Body of pancreas (tissue), 4 donors: ENCODE measurements around the gene TGM6. TPM values are rescaled to one million over a fixed set of nuclear protein-coding genes. Genes with fewer than 3 reads are reported as not detected.

Experiments
- ATAC-seq: fragments of 150-250 bp; one replicate; pipeline ENCODE4 v1.9.1; 2016
- DNase-seq, 4 donors: peaks; one replicate each; pipeline ENCODE4 v3.0.0-alpha.2; 2019
- H3K27ac ChIP-seq, 4 donors: fragments of 200-600 bp; sonication (generic); 1 replicate in 3 of 4; 2 replicates in 1 of 4; pipeline versions ENCODE4 v1.5.1 to v1.6.1; 2016 to 2019; ENCODE audit warnings: mild to moderate bottlenecking in 1 of 4, mixed read lengths in 1 of 4, moderate library complexity in 1 of 4
- H3K27me3 ChIP-seq, 2 donors: fragments of 200-600 bp; sonication (generic); one replicate each; pipeline ENCODE4 v1.6.0; 2016; ENCODE audit warnings: mild to moderate bottlenecking in 1 of 2
- H3K36me3 ChIP-seq, 2 donors: fragments of 200-600 bp; sonication (generic); replicated peaks in 1 of 2; 2 replicates each; pipeline ENCODE4 v1.5.1; 2016; ENCODE audit warnings: low read depth in 2 of 2; ENCODE audit not compliant: insufficient read depth in 1 of 2
- H3K4me1 ChIP-seq: fragments of 200-600 bp; sonication (generic); one replicate; pipeline ENCODE4 v1.6.0; 2016
- H3K4me3 ChIP-seq, 2 donors: fragments of 200-600 bp; sonication (generic); 1 replicate in 1 of 2; 2 replicates in 1 of 2; pipeline ENCODE4 v1.5.1; 2016 to 2019
- H3K9me3 ChIP-seq, 3 donors: fragments of 200-600 bp; sonication (generic); 1 replicate in 2 of 3; 2 replicates in 1 of 3; pipeline ENCODE4 v1.5.1; 2016
- POLR2A ChIP-seq, 3 donors: fragments of 450-650 bp; IDR thresholded peaks; one replicate each; pipeline ENCODE4 v1.6.1; 2016; ENCODE audit warnings: antibody characterized with exemption in 3 of 3, mild to moderate bottlenecking in 2 of 3
- WGBS, 2 donors: methylation state at CpG; one replicate each; pipeline ENCODE4 v1.1.5; 2017; 5-methylcytosine and 5-hydroxymethylcytosine counted together
- intact Hi-C: fragments of 100-400 bp; cut with DNase I; formaldehyde crosslinking; loops from one replicate; pipeline ENCODE4 v1.15.1; 2023
- total RNA-seq, 2 donors: library from RNA; depleted of rRNA; stranded (reverse); fragments of >200 nt; gene quantifications; one replicate each; pipeline ENCODE4 v1.1.0, GENCODE V29; 2016
- TF ChIP-seq, protein P1 (sequence below), 7 experiments: fragments of 450-650 bp in 4 of 7; fragments of 200-600 bp in 3 of 7; sonication (generic) in 3 of 7; IDR thresholded peaks; one replicate each; pipeline ENCODE4 v1.5.1; 2016 to 2019; ENCODE audit warnings: antibody characterized with exemption in 7 of 7

Gene TGM6
- total RNA-seq, 2 donors from 2014 or later = not detected

DNA sequence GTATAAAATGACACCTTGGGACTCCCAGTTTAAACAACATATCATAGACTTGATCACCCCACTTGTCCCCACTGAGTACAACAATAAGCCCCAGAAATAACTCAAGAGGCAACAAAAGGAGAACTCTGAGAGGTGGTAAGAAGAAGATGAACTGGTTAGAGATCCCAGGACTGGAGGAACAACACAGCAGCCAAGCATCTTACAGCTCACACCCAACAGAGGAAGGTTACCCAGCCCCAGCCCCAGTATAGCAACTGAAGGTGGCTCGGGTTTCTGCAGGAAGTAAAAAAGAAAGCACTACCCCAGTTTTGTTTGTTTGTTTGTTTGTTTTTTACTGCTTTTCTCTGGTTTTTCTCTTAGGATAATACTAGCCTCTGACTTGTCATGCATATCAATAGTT, 17.1 kb upstream of the TGM6 start:
- 50 to 70% methylated on average over 1 of the region's 1 CpG for WGBS, 2 donors
- intact Hi-C loops = no loop called here

DNA sequence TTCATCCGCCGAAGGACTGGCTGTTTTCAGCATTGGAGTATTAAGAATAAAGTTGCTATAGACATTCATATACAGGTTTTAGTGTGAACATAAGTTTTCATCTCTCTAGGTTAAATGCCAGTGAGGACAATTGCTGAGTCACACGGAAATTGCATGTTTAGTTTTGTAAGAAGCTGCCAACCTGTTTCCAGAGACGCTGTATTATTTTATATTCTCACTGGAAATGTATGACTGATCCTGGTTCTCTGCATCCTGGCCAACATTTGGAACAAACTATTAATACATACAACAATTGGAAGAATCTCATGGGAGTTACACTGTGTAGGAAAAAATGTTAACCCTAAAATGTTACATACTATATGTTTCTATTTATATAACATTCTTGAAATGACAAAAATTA, 16.7 kb upstream of the TGM6 start:
- intact Hi-C loops = no loop called here
- DNase-seq (no peak), ATAC-seq (no peak)
- Histone ChIP-seq H3K27ac (no peak overlapping the region), H3K4me3 (no peak overlapping the region), H3K36me3 (no peaks in the 10 kb centered on the region), H3K4me1 (no peaks in the 10 kb centered on the region), H3K9me3 (no peaks in the 10 kb centered on the region), H3K27me3 (no peaks in the 10 kb centered on the region)
- 76 to 82% methylated on average over 4 of the region's 4 CpGs for WGBS, 2 donors
- TF ChIP-seq POLR2A (IDR thresholded peaks at IDR 0.05) = no peak
- TF ChIP-seq, protein P1, sequence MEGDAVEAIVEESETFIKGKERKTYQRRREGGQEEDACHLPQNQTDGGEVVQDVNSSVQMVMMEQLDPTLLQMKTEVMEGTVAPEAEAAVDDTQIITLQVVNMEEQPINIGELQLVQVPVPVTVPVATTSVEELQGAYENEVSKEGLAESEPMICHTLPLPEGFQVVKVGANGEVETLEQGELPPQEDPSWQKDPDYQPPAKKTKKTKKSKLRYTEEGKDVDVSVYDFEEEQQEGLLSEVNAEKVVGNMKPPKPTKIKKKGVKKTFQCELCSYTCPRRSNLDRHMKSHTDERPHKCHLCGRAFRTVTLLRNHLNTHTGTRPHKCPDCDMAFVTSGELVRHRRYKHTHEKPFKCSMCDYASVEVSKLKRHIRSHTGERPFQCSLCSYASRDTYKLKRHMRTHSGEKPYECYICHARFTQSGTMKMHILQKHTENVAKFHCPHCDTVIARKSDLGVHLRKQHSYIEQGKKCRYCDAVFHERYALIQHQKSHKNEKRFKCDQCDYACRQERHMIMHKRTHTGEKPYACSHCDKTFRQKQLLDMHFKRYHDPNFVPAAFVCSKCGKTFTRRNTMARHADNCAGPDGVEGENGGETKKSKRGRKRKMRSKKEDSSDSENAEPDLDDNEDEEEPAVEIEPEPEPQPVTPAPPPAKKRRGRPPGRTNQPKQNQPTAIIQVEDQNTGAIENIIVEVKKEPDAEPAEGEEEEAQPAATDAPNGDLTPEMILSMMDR (IDR thresholded peaks at IDR 0.05) = no peak

More for the DNA sequence above, 17.1 kb upstream of the TGM6 start:
- no peaks in the 10 kb centered on the region for H3K36me3 ChIP-seq
- TF ChIP-seq POLR2A (IDR thresholded peaks at IDR 0.05) = no peak
- TF ChIP-seq, protein P1 (IDR thresholded peaks at IDR 0.05) = no peak
- no peak for ATAC-seq
- DNase-seq = no peak
- no peak overlapping the region for H3K27ac ChIP-seq
- no peaks in the 10 kb centered on the region for H3K4me1 ChIP-seq
- H3K9me3 ChIP-seq = no peaks in the 10 kb centered on the region
- no peaks in the 10 kb centered on the region for H3K27me3 ChIP-seq
- no peak overlapping the region for H3K4me3 ChIP-seq

DNA sequence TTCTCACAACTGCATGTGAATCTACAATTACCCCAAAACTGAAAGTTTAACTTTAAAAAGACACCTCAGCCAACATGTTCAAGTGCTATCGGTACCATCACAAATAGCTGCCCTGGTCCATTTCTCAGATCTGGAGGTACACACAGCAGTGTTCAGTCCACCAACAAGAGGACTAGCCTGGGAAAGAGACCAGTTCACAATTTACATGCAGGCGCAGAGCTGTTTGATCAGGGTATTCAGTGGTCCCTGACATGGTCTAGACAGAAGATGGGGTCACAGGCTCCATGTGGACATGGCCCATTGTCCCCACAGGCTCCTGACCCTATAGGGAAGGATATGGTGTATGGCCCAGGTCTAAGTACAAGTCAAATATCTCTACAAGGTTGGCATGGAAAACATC, 15.6 kb upstream of the TGM6 start:
- ATAC-seq = no peak
- WGBS, 2 donors = 71 to 77% methylated on average over 2 of the region's 2 CpGs

DNA sequence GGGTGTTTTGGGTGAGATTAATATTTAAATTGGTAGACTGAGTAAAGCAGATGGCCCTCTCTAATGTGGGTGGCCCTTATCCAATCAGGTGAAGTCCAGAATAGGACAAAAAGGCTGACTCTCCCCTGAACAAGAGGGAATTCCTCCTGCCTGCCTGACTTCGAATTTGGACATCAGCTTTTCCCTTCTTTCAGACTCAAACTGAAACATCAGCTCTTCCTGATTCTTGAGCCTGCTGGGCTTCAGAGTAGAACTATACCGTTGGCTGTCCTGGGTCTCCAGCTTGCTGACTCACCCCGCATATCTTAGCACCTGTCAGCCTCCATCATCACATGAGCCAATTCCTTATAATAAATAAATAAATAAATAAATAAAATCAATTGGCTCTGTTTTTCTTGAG, 15.0 kb upstream of the TGM6 start:
- no peak for TF ChIP-seq POLR2A (IDR thresholded peaks at IDR 0.05)
- TF ChIP-seq, protein P1 (IDR thresholded peaks at IDR 0.05) = no peak
- Histone ChIP-seq H3K27ac (no peak overlapping the region), H3K9me3 (no peaks in the 10 kb centered on the region), H3K36me3 (no peaks in the 10 kb centered on the region), H3K4me3 (no peak overlapping the region), H3K4me1 (no peaks in the 10 kb centered on the region), H3K27me3 (no peaks in the 10 kb centered on the region)
- intact Hi-C loops = no loop called here
- ATAC-seq (no peak), DNase-seq (no peak)
- WGBS, 2 donors = 58 to 78% methylated on average over 3 of the region's 3 CpGs

More for the DNA sequence above, 15.6 kb upstream of the TGM6 start:
- no peak for DNase-seq
- Histone ChIP-seq H3K4me3 (no peak overlapping the region), H3K27ac (no peak overlapping the region), H3K36me3 (no peaks in the 10 kb centered on the region), H3K27me3 (no peaks in the 10 kb centered on the region), H3K9me3 (no peaks in the 10 kb centered on the region), H3K4me1 (no peaks in the 10 kb centered on the region)
- TF ChIP-seq, protein P1 (IDR thresholded peaks at IDR 0.05) = no peak
- TF ChIP-seq POLR2A (IDR thresholded peaks at IDR 0.05) = no peak
- intact Hi-C loops = no loop called here

DNA sequence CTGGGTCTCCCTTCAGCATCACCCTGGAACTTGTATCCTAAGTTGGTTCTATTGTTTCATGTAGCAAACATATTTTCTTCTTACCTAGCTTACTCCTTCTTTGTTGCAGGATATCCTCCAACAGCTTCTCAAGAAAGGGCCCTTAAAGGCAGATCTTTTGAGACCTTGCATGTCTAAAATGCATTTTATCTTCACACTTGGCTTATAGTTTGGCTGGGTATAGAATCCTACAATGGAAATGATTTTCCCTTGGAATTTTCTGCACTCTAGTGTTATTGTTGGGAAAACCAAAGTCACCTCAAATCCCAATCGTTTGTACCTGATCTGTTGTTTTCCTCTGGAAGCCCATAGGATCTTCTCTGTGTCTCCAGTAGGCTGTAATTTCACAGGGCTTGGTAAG, 12.1 kb upstream of the TGM6 start:
- no peaks in the 10 kb centered on the region for H3K9me3 ChIP-seq
- DNase-seq = no peak
- no peak overlapping the region for H3K27ac ChIP-seq
- intact Hi-C loops = no loop called here
- ATAC-seq = no peak
- no peaks in the 10 kb centered on the region for H3K27me3 ChIP-seq
- H3K4me3 ChIP-seq = no peak overlapping the region
- TF ChIP-seq POLR2A (IDR thresholded peaks at IDR 0.05) = no peak
- TF ChIP-seq, protein P1 (IDR thresholded peaks at IDR 0.05) = no peak
- no peaks in the 10 kb centered on the region for H3K4me1 ChIP-seq
- 17 to 32% methylated on average over 1 of the region's 1 CpG for WGBS, 2 donors
- H3K36me3 ChIP-seq = no peaks in the 10 kb centered on the region
